Gastroesophageal sphincter (tissue), 4 donors: ENCODE measurements around the gene PTPRG. TPM values are rescaled to one million over a fixed set of nuclear protein-coding genes. Genes with fewer than 3 reads are reported as not detected.

ENCODE experiments used
- ATAC-seq: fragments of 150-250 bp; one replicate; pipeline ENCODE4 v1.9.1; 2016; ENCODE audit warnings: mild to moderate bottlenecking, moderate library complexity
- H3K27ac ChIP-seq, 4 donors: fragments of 200-600 bp; sonication (generic) in 3 of 4; 1 replicate in 3 of 4; 2 replicates in 1 of 4; pipeline ENCODE4 v1.5.1; 2016 to 2019
- H3K27me3 ChIP-seq: fragments of 200-600 bp; sonication (generic); one replicate; pipeline ENCODE4 v1.5.1; 2019
- H3K36me3 ChIP-seq, 2 donors: fragments of 200-600 bp; sonication (generic); one replicate each; pipeline ENCODE4 v1.5.1; 2019; ENCODE audit warnings: control low read depth in 1 of 2
- H3K4me1 ChIP-seq, 3 donors: fragments of 200-600 bp; sonication (generic); 1 replicate in 2 of 3; 2 replicates in 1 of 3; pipeline ENCODE4 v1.5.1; 2016 to 2019; ENCODE audit warnings: control low read depth in 2 of 3
- H3K4me3 ChIP-seq, 2 donors: fragments of 200-600 bp; sonication (generic); one replicate each; pipeline ENCODE4 v1.5.1; 2019; ENCODE audit warnings: mild to moderate bottlenecking in 1 of 2, moderate library complexity in 1 of 2
- H3K9me3 ChIP-seq, 3 donors: fragments of 200-600 bp; sonication (generic); one replicate each; pipeline ENCODE4 v1.5.1; 2017 to 2019; ENCODE audit warnings: control low read depth in 2 of 3
- CTCF ChIP-seq, 4 experiments: fragments of 200-600 bp in 2 of 4; fragments of 450-650 bp in 2 of 4; sonication (generic) in 1 of 4; IDR thresholded peaks; one replicate each; pipeline ENCODE4 v1.5.1; 2017 to 2019; ENCODE audit warnings: antibody characterized with exemption in 4 of 4, mild to moderate bottlenecking in 2 of 4, moderate library complexity in 2 of 4
- EP300 ChIP-seq: sonication (generic); formaldehyde crosslinking; IDR thresholded peaks from one replicate; pipeline ENCODE4 v1.6.1; 2017; ENCODE audit warnings: antibody characterized with exemption, mild to moderate bottlenecking
- POLR2A ChIP-seq, 2 donors: fragments of 450-650 bp; IDR thresholded peaks; one replicate each; pipeline ENCODE4 v1.6.1; 2017; ENCODE audit warnings: antibody characterized with exemption in 2 of 2, mild to moderate bottlenecking in 2 of 2, moderate library complexity in 1 of 2
- POLR2AphosphoS5 ChIP-seq: sonication (generic); formaldehyde crosslinking; IDR thresholded peaks from one replicate; pipeline ENCODE4 v1.6.1; 2017; ENCODE audit warnings: antibody characterized with exemption
- WGBS, 2 donors: methylation state at CpG; one replicate each; pipeline ENCODE4 v1.1.5; 2018; ENCODE audit warnings: low coverage in 1 of 2; 5-methylcytosine and 5-hydroxymethylcytosine counted together
- total RNA-seq, 4 donors: library from RNA; depleted of rRNA; stranded (reverse); fragments of >200 nt; gene quantifications; one replicate each; pipeline ENCODE4 v1.1.0, GENCODE V29; 2016

PTPRG gene
- total RNA-seq, 4 donors from 2014 or later, result 48.7 to 81.9 (median 52.8) TPM

GRCh38 chr3:61807865-61808276, 246.5 kb downstream of the PTPRG start:
- Histone ChIP-seq H3K27me3 (no peaks in the 10 kb centered on the region), H3K4me1 (peaks cover 17 to 100% (median 31%) of the 10 kb centered on the region in 3 donors), H3K27ac (peak overlapping the region; percentile 9 to 61 (median 32)), H3K4me3 (no peak overlapping the region), H3K36me3 (no peaks in the 10 kb centered on the region), H3K9me3 (no peaks in the 10 kb centered on the region)
- TF ChIP-seq POLR2AphosphoS5 (no peak), EP300 (no peak), CTCF (IDR thresholded peaks at IDR 0.05) (no peak), POLR2A (IDR thresholded peaks at IDR 0.05) (no peak)
- 25 to 31% methylated on average over 6 of the region's 6 CpGs for WGBS, 2 donors
- ATAC-seq, result no peak

GRCh38 chr3:61808526-61808925, 247.2 kb downstream of the PTPRG start:
- TF ChIP-seq CTCF (IDR thresholded peaks at IDR 0.05), result no peak
- TF ChIP-seq POLR2AphosphoS5, result no peak
- TF ChIP-seq POLR2A (IDR thresholded peaks at IDR 0.05), result no peak
- TF ChIP-seq EP300, result no peak
- Histone ChIP-seq H3K36me3 (no peaks in the 10 kb centered on the region), H3K27me3 (no peaks in the 10 kb centered on the region), H3K27ac (peak overlapping the region; percentile 11 to 61 (median 37)), H3K4me1 (peaks cover 17 to 98% (median 31%) of the 10 kb centered on the region in 3 donors), H3K4me3 (no peak overlapping the region), H3K9me3 (no peaks in the 10 kb centered on the region)
- 15 to 33% methylated on average over 5 of the region's 5 CpGs for WGBS, 2 donors
- ATAC-seq, result no peak

GRCh38 chr3:61808999-61809398, 247.6 kb downstream of the PTPRG start:
- Histone ChIP-seq H3K9me3 (no peaks in the 10 kb centered on the region), H3K27ac (peak overlapping the region in 2 of 4 donors; percentile 53 to 61), H3K27me3 (no peaks in the 10 kb centered on the region), H3K4me3 (no peak overlapping the region), H3K4me1 (peaks cover 17 to 98% (median 29%) of the 10 kb centered on the region in 3 donors), H3K36me3 (no peaks in the 10 kb centered on the region)
- TF ChIP-seq POLR2AphosphoS5, result no peak
- TF ChIP-seq EP300, result no peak
- no peak for TF ChIP-seq POLR2A (IDR thresholded peaks at IDR 0.05)
- no peak for TF ChIP-seq CTCF (IDR thresholded peaks at IDR 0.05)
- no peak for ATAC-seq
- WGBS, 2 donors, result 44 to 60% methylated on average over 1 of the region's 1 CpG

- Histone ChIP-seq H3K36me3 (no peaks in the 10 kb centered on the region), H3K9me3 (no peaks in the 10 kb centered on the region), H3K27ac (peak overlapping the region in 2 of 4 donors; percentile 17 to 61), H3K4me3 (no peak overlapping the region), H3K4me1 (peaks cover 15 to 98% (median 26%) of the 10 kb centered on the region in 3 donors), H3K27me3 (no peaks in the 10 kb centered on the region)
- no peak for TF ChIP-seq EP300
- no peak for TF ChIP-seq CTCF (IDR thresholded peaks at IDR 0.05)
- ATAC-seq, result no peak
- 0% methylated on average over 1 of the region's 1 CpG for WGBS, 2 donors
These were observed 248.5 kb downstream of the PTPRG start for GRCh38 chr3:61809879-61810278.

- ATAC-seq, result no peak
- Histone ChIP-seq H3K9me3 (no peaks in the 10 kb centered on the region), H3K36me3 (no peaks in the 10 kb centered on the region), H3K27me3 (no peaks in the 10 kb centered on the region), H3K4me3 (no peak overlapping the region), H3K4me1 (peaks cover 9 to 88% (median 20%) of the 10 kb centered on the region in 3 donors), H3K27ac (no peak overlapping the region)
- 100% methylated on average over 1 of the region's 1 CpG; no CpG with 5 or more reads in 1 of the 2 donors for WGBS, 2 donors
- no peak for TF ChIP-seq POLR2A (IDR thresholded peaks at IDR 0.05)
- TF ChIP-seq EP300, result no peak
- TF ChIP-seq POLR2AphosphoS5, result no peak
- TF ChIP-seq CTCF (IDR thresholded peaks at IDR 0.05), result no peak
These were observed 249.7 kb downstream of the PTPRG start for GRCh38 chr3:61810953-61811497.
